ENCODE measurements around the gene GARNL3. TPM values are rescaled to one million over a fixed set of nuclear protein-coding genes. Genes with fewer than 3 reads are reported as not detected.

Gene GARNL3
- total RNA-seq, 4 donors from 2014 or later: 12.3 to 78.4 (median 23.7) TPM

GRCh38 chr9:127399736-127400269, 135.2 kb downstream of the GARNL3 start:
- no peak overlapping the region for H3K4me3 ChIP-seq
- no peaks in the 10 kb centered on the region for H3K27me3 ChIP-seq
- peaks cover 0 to 17% (median 8%) of the 10 kb centered on the region in 4 donors for H3K4me1 ChIP-seq
- H3K27ac ChIP-seq: no peak overlapping the region
- no peaks in the 10 kb centered on the region for H3K9me3 ChIP-seq
- no peak for DNase-seq
- peaks cover 0 to 22% (median 0%) of the 10 kb centered on the region in 3 donors for H3K36me3 ChIP-seq
- TF ChIP-seq CTCF (IDR thresholded peaks at IDR 0.05) (no peak), POLR2A (IDR thresholded peaks at IDR 0.05) (no peak)

- H3K27ac ChIP-seq: no peak overlapping the region
- DNase-seq: no peak
- H3K4me3 ChIP-seq: no peak overlapping the region
- H3K27me3 ChIP-seq: no peaks in the 10 kb centered on the region
- TF ChIP-seq CTCF (IDR thresholded peaks at IDR 0.05) (no peak), POLR2A (IDR thresholded peaks at IDR 0.05) (no peak)
- peaks cover 0 to 45% (median 0%) of the 10 kb centered on the region in 3 donors for H3K36me3 ChIP-seq
- H3K4me1 ChIP-seq: peaks cover 0 to 11% (median 4%) of the 10 kb centered on the region in 4 donors
- H3K9me3 ChIP-seq: no peaks in the 10 kb centered on the region
These were observed 138.0 kb downstream of the GARNL3 start for GRCh38 chr9:127402401-127403090.

- no peaks in the 10 kb centered on the region for H3K9me3 ChIP-seq
- no peak for DNase-seq
- peaks cover 0 to 45% (median 0%) of the 10 kb centered on the region in 3 donors for H3K36me3 ChIP-seq
- no peak for TF ChIP-seq CTCF (IDR thresholded peaks at IDR 0.05)
- no peak for TF ChIP-seq POLR2A (IDR thresholded peaks at IDR 0.05)
- H3K4me1 ChIP-seq: peaks cover 0 to 4% (median 0%) of the 10 kb centered on the region in 4 donors
- H3K27ac ChIP-seq: no peak overlapping the region
- H3K27me3 ChIP-seq: no peaks in the 10 kb centered on the region
- no peak overlapping the region for H3K4me3 ChIP-seq
These were observed 139.1 kb downstream of the GARNL3 start for GRCh38 chr9:127403507-127404192.

- Histone ChIP-seq H3K36me3 (peaks cover 0 to 45% (median 0%) of the 10 kb centered on the region in 3 donors), H3K9me3 (no peaks in the 10 kb centered on the region), H3K4me3 (no peak overlapping the region), H3K27me3 (no peaks in the 10 kb centered on the region), H3K27ac (no peak overlapping the region), H3K4me1 (no peaks in the 10 kb centered on the region)
- TF ChIP-seq CTCF (IDR thresholded peaks at IDR 0.05) (no peak), POLR2A (IDR thresholded peaks at IDR 0.05) (no peak)
- no peak for DNase-seq
These were observed 140.1 kb downstream of the GARNL3 start for GRCh38 chr9:127404631-127405030.

- TF ChIP-seq CTCF (IDR thresholded peaks at IDR 0.05): no peak
- no peak for TF ChIP-seq POLR2A (IDR thresholded peaks at IDR 0.05)
- Histone ChIP-seq H3K4me3 (no peak overlapping the region), H3K36me3 (peaks cover 0 to 40% (median 0%) of the 10 kb centered on the region in 3 donors), H3K27ac (no peak overlapping the region), H3K27me3 (no peaks in the 10 kb centered on the region), H3K4me1 (no peaks in the 10 kb centered on the region), H3K9me3 (no peaks in the 10 kb centered on the region)
- DNase-seq: no peak
These were observed 141.0 kb downstream of the GARNL3 start for GRCh38 chr9:127405344-127406125.
